ENCODE data around the gene NCKAP5.

NCKAP5 gene

DNA sequence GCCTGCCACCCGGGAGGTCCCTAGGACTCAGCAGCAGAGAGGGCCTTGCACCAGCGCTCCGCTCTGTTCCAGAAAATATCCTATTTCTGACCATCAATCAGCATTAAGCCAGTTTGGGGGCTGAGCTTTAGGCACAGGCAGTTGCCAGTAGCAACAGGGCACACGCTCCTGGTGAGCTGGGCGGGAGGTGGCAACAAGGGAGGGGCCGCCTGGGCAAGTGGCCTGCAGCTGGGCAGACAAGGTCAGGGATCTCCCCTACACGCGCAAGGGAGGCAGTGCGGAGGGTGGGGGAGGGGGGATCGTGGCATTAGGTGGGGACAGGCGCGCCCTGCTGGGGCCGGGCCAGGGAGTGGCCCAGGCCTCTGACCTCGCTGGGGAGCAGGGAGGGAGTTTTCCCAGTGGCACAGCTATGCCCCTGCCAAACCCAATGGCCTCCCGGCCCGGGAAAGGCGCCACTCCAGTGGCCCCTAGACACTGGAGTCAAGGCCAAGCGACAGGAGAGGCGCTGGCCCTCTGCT lies 302.8 kb downstream of the NCKAP5 start:
- Histone ChIP-seq H3K4me3 (ENCODE audit: insufficient read length, low read depth) (peak overlapping the region; percentile 70), H3K27me3 (ENCODE audit: insufficient read depth, insufficient read length) (no peaks in the 10 kb centered on the region), H3K4me1 (ENCODE audit: insufficient read depth, insufficient read length) (no peaks in the 10 kb centered on the region), H3K36me3 (ENCODE audit: insufficient read depth, insufficient read length, low read length) (no peaks in the 10 kb centered on the region), H3K9me3 (ENCODE audit: insufficient read depth, low read length) (no peaks in the 10 kb centered on the region), H3K9ac (ENCODE audit: insufficient read length, low read depth) (peak overlapping the region; percentile 77)
- TF ChIP-seq ZNF274 (IDR thresholded peaks at IDR 0.05; ENCODE audit: low read depth, low read length), result no peak
- no peak for TF ChIP-seq YY1 (IDR thresholded peaks at IDR 0.05; ENCODE audit: insufficient read depth, insufficient read length)
- no peak for TF ChIP-seq SUZ12 (IDR thresholded peaks at IDR 0.05; ENCODE audit: extremely low read depth, insufficient read depth, insufficient read length)
- no peak for DNase-seq (ENCODE audit: low read depth, low spot score)

DNA sequence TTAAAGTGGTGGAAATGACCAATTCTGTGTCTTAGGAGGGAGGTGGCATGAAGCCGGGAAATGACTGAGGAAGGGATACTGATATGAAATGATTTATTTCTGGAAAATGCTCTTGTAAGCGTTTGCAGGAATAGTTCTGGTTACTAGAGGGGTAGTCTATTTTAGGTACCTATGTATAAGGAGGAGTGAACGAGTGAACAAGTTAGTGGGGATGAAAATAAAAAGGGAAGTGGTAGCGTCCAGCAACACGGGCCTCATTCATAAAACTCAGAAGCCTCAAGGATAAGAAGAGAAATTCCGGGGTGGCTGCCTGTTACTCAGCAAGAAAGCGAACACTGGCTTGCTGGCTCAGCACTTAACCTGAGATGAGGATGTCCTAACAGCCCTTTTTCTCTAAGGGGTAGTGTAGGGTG lies 303.3 kb downstream of the NCKAP5 start:
- no peaks in the 10 kb centered on the region for H3K9me3 ChIP-seq (ENCODE audit: insufficient read depth, low read length)
- TF ChIP-seq SUZ12 (IDR thresholded peaks at IDR 0.05; ENCODE audit: extremely low read depth, insufficient read depth, insufficient read length), result no peak
- TF ChIP-seq YY1 (IDR thresholded peaks at IDR 0.05; ENCODE audit: insufficient read depth, insufficient read length), result no peak
- TF ChIP-seq ZNF274 (IDR thresholded peaks at IDR 0.05; ENCODE audit: low read depth, low read length), result no peak
- no peak for DNase-seq (ENCODE audit: low read depth, low spot score)
- no peaks in the 10 kb centered on the region for H3K4me1 ChIP-seq (ENCODE audit: insufficient read depth, insufficient read length)
- H3K4me3 ChIP-seq (ENCODE audit: insufficient read length, low read depth), result peak overlapping the region; percentile 70
- no peaks in the 10 kb centered on the region for H3K36me3 ChIP-seq (ENCODE audit: insufficient read depth, insufficient read length, low read length)
- H3K9ac ChIP-seq (ENCODE audit: insufficient read length, low read depth), result no peak overlapping the region
- no peaks in the 10 kb centered on the region for H3K27me3 ChIP-seq (ENCODE audit: insufficient read depth, insufficient read length)

DNA sequence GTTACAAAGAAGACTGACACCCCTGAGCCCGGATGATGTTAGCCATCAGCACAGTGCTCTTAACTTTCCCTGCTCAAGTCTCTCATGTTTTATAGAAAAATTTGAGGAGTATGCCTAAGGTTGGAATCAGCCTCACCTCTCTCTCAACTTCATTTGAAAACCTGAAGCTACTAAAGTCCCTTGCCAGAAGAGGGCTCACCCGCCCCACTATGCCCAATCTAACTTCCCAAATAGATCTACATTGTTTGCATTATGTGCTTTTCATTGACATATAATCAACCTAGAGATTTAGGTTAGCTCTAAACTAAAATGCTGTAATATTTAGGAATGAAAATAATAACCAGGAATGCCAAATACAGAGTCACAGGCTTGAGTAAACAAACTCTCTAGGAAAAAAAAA lies 305.4 kb downstream of the NCKAP5 start:
- Histone ChIP-seq H3K4me3 (ENCODE audit: insufficient read length, low read depth) (no peak overlapping the region), H3K9me3 (ENCODE audit: insufficient read depth, low read length) (no peaks in the 10 kb centered on the region), H3K4me1 (ENCODE audit: insufficient read depth, insufficient read length) (no peaks in the 10 kb centered on the region), H3K36me3 (ENCODE audit: insufficient read depth, insufficient read length, low read length) (no peaks in the 10 kb centered on the region), H3K27me3 (ENCODE audit: insufficient read depth, insufficient read length) (no peaks in the 10 kb centered on the region), H3K9ac (ENCODE audit: insufficient read length, low read depth) (no peak overlapping the region)
- no peak for DNase-seq (ENCODE audit: low read depth, low spot score)
- no peak for TF ChIP-seq ZNF274 (IDR thresholded peaks at IDR 0.05; ENCODE audit: low read depth, low read length)
- no peak for TF ChIP-seq YY1 (IDR thresholded peaks at IDR 0.05; ENCODE audit: insufficient read depth, insufficient read length)
- no peak for TF ChIP-seq SUZ12 (IDR thresholded peaks at IDR 0.05; ENCODE audit: extremely low read depth, insufficient read depth, insufficient read length)

DNA sequence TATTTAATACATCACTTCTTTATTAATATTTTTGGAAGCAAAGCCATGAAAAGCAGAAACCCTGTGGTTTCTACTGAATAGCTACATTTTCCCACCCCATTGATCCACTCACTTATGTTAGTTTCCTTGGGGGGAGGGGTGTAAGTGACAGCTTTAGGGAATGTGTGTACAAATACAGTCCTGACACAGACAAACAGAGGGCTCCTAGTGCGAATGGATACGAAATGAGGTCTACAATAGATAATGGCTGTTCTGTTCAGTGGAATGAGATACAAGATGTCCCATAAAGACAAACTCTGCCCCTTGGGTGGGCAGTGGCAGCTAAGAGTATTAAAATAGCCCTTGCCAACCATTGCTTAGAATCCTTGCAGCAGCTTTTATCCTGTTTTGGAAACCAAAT lies 312.9 kb downstream of the NCKAP5 start:
- no peak for DNase-seq (ENCODE audit: low read depth, low spot score)
- no peak overlapping the region for H3K4me3 ChIP-seq (ENCODE audit: insufficient read length, low read depth)
- no peaks in the 10 kb centered on the region for H3K36me3 ChIP-seq (ENCODE audit: insufficient read depth, insufficient read length, low read length)
- no peak overlapping the region for H3K9ac ChIP-seq (ENCODE audit: insufficient read length, low read depth)
- H3K4me1 ChIP-seq (ENCODE audit: insufficient read depth, insufficient read length), result no peaks in the 10 kb centered on the region
- no peaks in the 10 kb centered on the region for H3K27me3 ChIP-seq (ENCODE audit: insufficient read depth, insufficient read length)
- no peak for TF ChIP-seq ZNF274 (IDR thresholded peaks at IDR 0.05; ENCODE audit: low read depth, low read length)
- TF ChIP-seq YY1 (IDR thresholded peaks at IDR 0.05; ENCODE audit: insufficient read depth, insufficient read length), result no peak
- TF ChIP-seq SUZ12 (IDR thresholded peaks at IDR 0.05; ENCODE audit: extremely low read depth, insufficient read depth, insufficient read length), result no peak
- no peaks in the 10 kb centered on the region for H3K9me3 ChIP-seq (ENCODE audit: insufficient read depth, low read length)

DNA sequence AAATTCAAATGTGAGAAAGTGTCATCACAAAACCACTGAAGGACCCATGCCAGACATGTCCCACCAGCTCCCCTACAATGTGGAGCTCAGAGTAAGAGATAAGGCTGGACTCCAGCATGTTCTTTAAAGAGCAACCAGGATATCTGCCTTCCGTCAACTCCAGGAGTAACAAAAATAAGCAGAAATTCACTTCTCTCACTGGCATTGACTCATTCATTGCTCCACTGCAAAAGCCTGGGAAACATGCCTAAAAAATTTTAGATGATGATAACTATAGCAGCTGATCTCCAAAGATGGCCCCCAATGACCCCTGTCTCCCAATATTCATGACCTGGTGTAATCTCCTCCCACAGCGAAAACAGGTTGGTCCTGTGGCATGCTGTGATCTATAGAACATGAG lies 314.5 kb downstream of the NCKAP5 start:
- H3K4me1 ChIP-seq (ENCODE audit: insufficient read depth, insufficient read length), result no peaks in the 10 kb centered on the region
- no peaks in the 10 kb centered on the region for H3K27me3 ChIP-seq (ENCODE audit: insufficient read depth, insufficient read length)
- no peak for TF ChIP-seq ZNF274 (IDR thresholded peaks at IDR 0.05; ENCODE audit: low read depth, low read length)
- TF ChIP-seq YY1 (IDR thresholded peaks at IDR 0.05; ENCODE audit: insufficient read depth, insufficient read length), result no peak
- no peak for TF ChIP-seq SUZ12 (IDR thresholded peaks at IDR 0.05; ENCODE audit: extremely low read depth, insufficient read depth, insufficient read length)
- H3K9me3 ChIP-seq (ENCODE audit: insufficient read depth, low read length), result no peaks in the 10 kb centered on the region
- no peak overlapping the region for H3K4me3 ChIP-seq (ENCODE audit: insufficient read length, low read depth)
- DNase-seq (ENCODE audit: low read depth, low spot score), result no peak
- H3K36me3 ChIP-seq (ENCODE audit: insufficient read depth, insufficient read length, low read length), result no peaks in the 10 kb centered on the region
- H3K9ac ChIP-seq (ENCODE audit: insufficient read length, low read depth), result no peak overlapping the region

DNA sequence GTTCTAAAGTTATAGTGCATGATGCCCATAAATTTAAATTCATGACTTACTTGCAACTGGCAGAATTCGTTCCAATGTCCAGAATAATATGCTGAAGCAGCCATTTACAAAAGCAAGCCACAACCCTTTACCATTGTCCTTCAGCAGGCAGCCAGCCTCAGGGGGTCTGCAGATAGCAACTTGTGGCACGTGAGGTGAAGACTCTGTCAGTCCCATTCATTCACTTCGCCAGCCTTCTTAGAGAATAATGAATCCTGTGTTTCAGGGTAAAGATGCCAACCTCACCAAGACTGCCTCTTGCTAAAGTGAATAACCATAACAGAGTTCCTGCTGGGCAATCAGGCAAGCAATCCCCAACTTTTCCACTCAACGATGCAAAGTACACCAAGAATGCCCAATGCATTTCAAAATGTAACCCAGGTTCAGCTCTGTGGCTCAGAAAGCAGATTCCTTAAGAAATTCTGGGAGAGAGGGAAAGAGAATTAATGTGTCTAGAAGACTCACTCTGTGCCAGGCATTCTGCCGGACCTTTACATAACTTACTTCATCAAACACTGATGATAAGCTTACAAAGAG lies 315.4 kb downstream of the NCKAP5 start:
- no peak for DNase-seq (ENCODE audit: low read depth, low spot score)
- Histone ChIP-seq H3K9me3 (ENCODE audit: insufficient read depth, low read length) (no peaks in the 10 kb centered on the region), H3K4me3 (ENCODE audit: insufficient read length, low read depth) (no peak overlapping the region), H3K27me3 (ENCODE audit: insufficient read depth, insufficient read length) (no peaks in the 10 kb centered on the region), H3K9ac (ENCODE audit: insufficient read length, low read depth) (no peak overlapping the region), H3K4me1 (ENCODE audit: insufficient read depth, insufficient read length) (no peaks in the 10 kb centered on the region), H3K36me3 (ENCODE audit: insufficient read depth, insufficient read length, low read length) (no peaks in the 10 kb centered on the region)
- TF ChIP-seq ZNF274 (IDR thresholded peaks at IDR 0.05; ENCODE audit: low read depth, low read length) (no peak), SUZ12 (IDR thresholded peaks at IDR 0.05; ENCODE audit: extremely low read depth, insufficient read depth, insufficient read length) (no peak), YY1 (IDR thresholded peaks at IDR 0.05; ENCODE audit: insufficient read depth, insufficient read length) (no peak)

DNA sequence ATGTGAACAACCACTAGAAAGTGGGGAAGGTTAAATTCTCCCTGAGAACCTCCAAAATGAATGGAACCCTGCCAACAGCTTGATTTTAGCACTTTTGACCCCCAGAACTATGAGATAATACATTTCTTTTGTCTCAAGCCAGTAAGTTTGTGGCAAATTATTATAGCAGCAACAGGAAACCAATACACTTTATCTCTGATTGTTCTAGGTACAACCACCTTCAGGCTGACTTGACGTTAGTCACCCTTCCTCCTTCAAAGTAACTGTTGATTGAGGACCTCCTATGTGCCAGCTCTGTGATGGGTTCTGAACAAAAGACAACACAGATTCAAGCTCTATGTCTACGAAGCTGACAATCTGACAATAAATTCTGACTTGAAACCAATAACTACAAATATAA lies 318.9 kb downstream of the NCKAP5 start:
- TF ChIP-seq YY1 (IDR thresholded peaks at IDR 0.05; ENCODE audit: insufficient read depth, insufficient read length) (no peak), SUZ12 (IDR thresholded peaks at IDR 0.05; ENCODE audit: extremely low read depth, insufficient read depth, insufficient read length) (no peak), ZNF274 (IDR thresholded peaks at IDR 0.05; ENCODE audit: low read depth, low read length) (no peak)

More for the DNA sequence above, 318.9 kb downstream of the NCKAP5 start:
- Histone ChIP-seq H3K9me3 (ENCODE audit: insufficient read depth, low read length) (no peaks in the 10 kb centered on the region), H3K4me1 (ENCODE audit: insufficient read depth, insufficient read length) (no peaks in the 10 kb centered on the region), H3K27me3 (ENCODE audit: insufficient read depth, insufficient read length) (no peaks in the 10 kb centered on the region), H3K9ac (ENCODE audit: insufficient read length, low read depth) (no peak overlapping the region), H3K4me3 (ENCODE audit: insufficient read length, low read depth) (no peak overlapping the region), H3K36me3 (ENCODE audit: insufficient read depth, insufficient read length, low read length) (no peaks in the 10 kb centered on the region)
- DNase-seq (ENCODE audit: low read depth, low spot score), result no peak

Measured in NT2/D1 (cell line).